D721Med (cell line): ENCODE data around the gene BIN1.

Experiments used
- DNase-seq: peaks from one replicate; pipeline ENCODE4 v3.0.0; 2011; ENCODE audit warnings: low spot score; ENCODE audit not compliant: insufficient read length
- FAIRE-seq: peaks from 2 replicates; lab custom pipeline; 2011; peaks lifted over from hg19 to GRCh38; lab: Jason Lieb, UNC
- CTCF ChIP-seq: IDR thresholded peaks from 2 replicates; pipeline ENCODE4 v1.5.1; 2012; ENCODE audit warnings: mild to moderate bottlenecking, control low read depth; ENCODE audit not compliant: insufficient read depth; ENCODE audit errors: missing control alignments

The BIN1 gene

DNA sequence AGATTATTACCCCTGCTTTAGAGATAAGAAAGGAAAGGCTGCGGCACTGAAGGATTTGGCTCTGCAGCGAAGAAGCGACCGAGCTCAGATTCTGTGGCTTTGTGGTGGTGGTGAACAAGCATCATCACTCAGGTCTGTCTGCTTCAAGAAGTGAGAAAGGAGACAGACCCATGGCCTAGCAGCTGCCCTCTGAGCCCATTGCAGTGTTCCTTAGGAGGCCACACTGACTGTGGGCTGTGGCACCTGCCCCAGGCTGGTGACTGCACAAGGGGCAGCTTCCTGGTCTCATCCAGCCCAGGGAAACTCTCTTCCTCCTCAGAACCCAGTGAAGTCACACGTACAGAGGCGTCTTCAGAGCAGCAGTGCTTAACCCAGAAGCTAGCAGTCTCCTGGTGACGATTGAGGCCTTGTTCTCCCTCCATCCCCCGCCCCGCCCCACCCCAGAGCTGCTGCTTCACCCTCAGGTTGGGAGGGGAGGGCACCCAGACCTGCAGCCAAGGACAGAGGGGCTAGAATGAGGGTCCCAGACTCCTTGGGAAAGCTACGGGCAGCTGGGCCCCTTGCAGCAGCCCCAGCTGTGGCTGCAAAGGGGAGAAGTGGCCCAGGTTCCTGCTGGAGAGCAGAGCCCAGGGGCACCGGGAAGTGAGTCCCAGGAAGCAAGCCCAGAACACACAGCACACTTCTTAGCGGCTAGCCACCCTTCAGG is 22.2 kb downstream of the BIN1 start:
- DNase-seq (no peak), FAIRE-seq (no peak)
- TF ChIP-seq CTCF: no peak

DNA sequence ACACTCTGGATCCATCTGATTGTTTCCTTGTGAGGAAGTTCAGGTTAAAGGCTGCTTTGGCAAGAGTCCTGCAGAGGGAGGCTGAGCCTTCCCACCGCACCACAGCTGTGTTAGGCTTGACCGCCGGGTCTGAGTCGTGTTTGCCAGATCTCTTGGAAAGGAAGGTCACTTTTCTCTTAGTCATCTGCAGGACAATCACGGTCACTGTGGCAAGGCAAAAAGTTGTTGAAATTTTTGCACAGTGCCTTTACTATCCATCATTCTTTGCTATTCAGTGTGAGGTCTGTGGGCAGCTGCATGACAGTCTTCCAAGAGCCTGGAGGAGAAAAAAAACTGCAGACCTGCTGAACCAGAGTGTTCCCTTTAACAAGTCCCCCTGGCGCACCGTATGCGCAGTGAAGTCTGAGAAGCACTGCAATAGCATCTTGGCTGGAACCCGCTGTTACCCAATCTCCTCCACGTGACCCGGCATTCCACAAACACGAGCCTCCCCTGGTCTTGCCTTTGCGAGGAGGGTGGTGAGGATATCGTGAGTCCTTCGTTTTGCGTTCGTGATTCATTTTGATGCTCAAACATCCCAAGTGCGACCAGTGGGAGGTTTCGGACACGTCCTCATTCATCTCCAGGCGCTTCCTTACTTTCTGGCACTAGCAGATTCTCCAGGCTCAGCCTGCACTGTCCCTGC is 23.0 kb downstream of the BIN1 start:
- no peak for DNase-seq
- no peak for FAIRE-seq
- no peak for TF ChIP-seq CTCF

GRCh38 chr2:127082974-127083373 is 24.0 kb downstream of the BIN1 start:
- no peak for FAIRE-seq

GRCh38 chr2:127081826-127082633 is 24.9 kb downstream of the BIN1 start:
- TF ChIP-seq CTCF: no peak
- FAIRE-seq: no peak
- DNase-seq: no peak

More at GRCh38 chr2:127082974-127083373, 24.0 kb downstream of the BIN1 start:
- DNase-seq: no peak
- TF ChIP-seq CTCF: no peak

GRCh38 chr2:127080938-127081755 is 25.8 kb downstream of the BIN1 start:
- no peak for TF ChIP-seq CTCF
- DNase-seq (no peak), FAIRE-seq (no peak)

- no peak for TF ChIP-seq CTCF
- no peak for DNase-seq
- no peak for FAIRE-seq
These were observed 26.6 kb downstream of the BIN1 start for GRCh38 chr2:127080226-127080937.
